ENCODE measurements around the gene DNAH14.

The DNAH14 gene

GRCh38 chr1:225423518-225423855, 494.0 kb downstream of the DNAH14 start:
- Histone ChIP-seq H3K9me3 (replicated peaks; ENCODE audit: insufficient read depth, low read length) (no peaks in the 10 kb centered on the region), H3K36me3 (replicated peaks; ENCODE audit: insufficient read depth, low read length) (peaks cover 22% of the 10 kb centered on the region), H3K4me2 (ENCODE audit: low read depth, low read length) (no peak overlapping the region), H3K4me1 (ENCODE audit: low read length) (peaks cover 23% of the 10 kb centered on the region), H3K27me3 (replicated peaks; ENCODE audit: insufficient read depth, low read length) (no peaks in the 10 kb centered on the region), H3K4me3 (ENCODE audit: low read length) (no peak overlapping the region), H3K9me2 (replicated peaks; ENCODE audit: insufficient read depth, low read length) (no peaks in the 10 kb centered on the region), H3K79me2 (ENCODE audit: low read length) (peaks cover 94% of the 10 kb centered on the region), H2AFZ (ENCODE audit: low read length) (no peak overlapping the region), H3K27ac (ENCODE audit: low read length) (no peak overlapping the region), H4K20me1 (ENCODE audit: insufficient read depth, low read length) (peaks cover 40% of the 10 kb centered on the region), H3F3A (ENCODE audit: insufficient read depth, low read length) (peaks cover 9% of the 10 kb centered on the region), H3K9ac (ENCODE audit: low read length) (no peak overlapping the region)
- no peak for TF ChIP-seq CTCF (IDR thresholded peaks at IDR 0.05; ENCODE audit: low read length)
- no peak for TF ChIP-seq EZH2phosphoT487 (IDR thresholded peaks at IDR 0.05; ENCODE audit: low read length)
- TF ChIP-seq EZH2 (optimal IDR thresholded peaks at IDR 0.05; ENCODE audit: low read depth, low read length): no peak
- DNase-seq: no peak

GRCh38 chr1:225424562-225425200, 495.2 kb downstream of the DNAH14 start:
- Histone ChIP-seq H3K9me3 (replicated peaks; ENCODE audit: insufficient read depth, low read length) (no peaks in the 10 kb centered on the region), H3K36me3 (replicated peaks; ENCODE audit: insufficient read depth, low read length) (peaks cover 10% of the 10 kb centered on the region; the same call in 1 of the 2 replicates), H3K27ac (ENCODE audit: low read length) (no peak overlapping the region), H3F3A (ENCODE audit: insufficient read depth, low read length) (peaks cover 19% of the 10 kb centered on the region), H3K79me2 (ENCODE audit: low read length) (peaks cover 82% of the 10 kb centered on the region), H3K4me1 (ENCODE audit: low read length) (peaks cover 27% of the 10 kb centered on the region), H4K20me1 (ENCODE audit: insufficient read depth, low read length) (peaks cover 40% of the 10 kb centered on the region), H3K4me2 (ENCODE audit: low read depth, low read length) (peak overlapping the region; percentile 83; the same call in 1 of the 2 replicates), H3K27me3 (replicated peaks; ENCODE audit: insufficient read depth, low read length) (no peaks in the 10 kb centered on the region), H3K9me2 (replicated peaks; ENCODE audit: insufficient read depth, low read length) (no peaks in the 10 kb centered on the region), H2AFZ (ENCODE audit: low read length) (no peak overlapping the region), H3K9ac (ENCODE audit: low read length) (no peak overlapping the region), H3K4me3 (ENCODE audit: low read length) (no peak overlapping the region)
- DNase-seq: no peak
- TF ChIP-seq EZH2phosphoT487 (IDR thresholded peaks at IDR 0.05; ENCODE audit: low read length): no peak

GRCh38 chr1:225425201-225425786, 495.8 kb downstream of the DNAH14 start:
- Histone ChIP-seq H3K9ac (ENCODE audit: low read length) (peak overlapping the region; percentile 88; the same call in 1 of the 2 replicates), H3K4me1 (ENCODE audit: low read length) (peaks cover 27% of the 10 kb centered on the region), H3K79me2 (ENCODE audit: low read length) (peaks cover 76% of the 10 kb centered on the region), H3K9me3 (replicated peaks; ENCODE audit: insufficient read depth, low read length) (no peaks in the 10 kb centered on the region), H3K4me2 (ENCODE audit: low read depth, low read length) (peak overlapping the region; percentile 83), H4K20me1 (ENCODE audit: insufficient read depth, low read length) (peaks cover 40% of the 10 kb centered on the region), H2AFZ (ENCODE audit: low read length) (no peak overlapping the region), H3F3A (ENCODE audit: insufficient read depth, low read length) (peaks cover 23% of the 10 kb centered on the region), H3K4me3 (ENCODE audit: low read length) (peak overlapping the region; percentile 98), H3K36me3 (replicated peaks; ENCODE audit: insufficient read depth, low read length) (peaks cover 10% of the 10 kb centered on the region; the same call in 1 of the 2 replicates), H3K27ac (ENCODE audit: low read length) (no peak overlapping the region), H3K27me3 (replicated peaks; ENCODE audit: insufficient read depth, low read length) (no peaks in the 10 kb centered on the region), H3K9me2 (replicated peaks; ENCODE audit: insufficient read depth, low read length) (no peaks in the 10 kb centered on the region)
- TF ChIP-seq CTCF (IDR thresholded peaks at IDR 0.05; ENCODE audit: low read length): no peak
- TF ChIP-seq EZH2 (optimal IDR thresholded peaks at IDR 0.05; ENCODE audit: low read depth, low read length): no peak
- no peak for TF ChIP-seq EZH2phosphoT487 (IDR thresholded peaks at IDR 0.05; ENCODE audit: low read length)
- DNase-seq: no peak

All from MM.1S (cell line).